K562 (cell line): Measurements from ENCODE around the gene TEX38. TPM values are rescaled to one million over a fixed set of nuclear protein-coding genes. Genes with fewer than 3 reads are reported as not detected.

Source experiments
- ATAC-seq: fragments of 200-7000 bp; cut with Tn5 transposase; 3 replicates; pipeline ENCODE4 v1.9.1; 2020; ENCODE audit warnings: moderate library complexity
- BruUV-seq: library from RNA; stranded (reverse); fragments of 400-500 nt; replicated peaks from 2 replicates; lab custom pipeline; 2021; lab: Mats Ljungman, UMichigan
- CTCF ChIA-PET: fragments of 300-600 bp; formaldehyde crosslinking; extraction: SDS; loops from one replicate; lab custom pipeline; 2021; ENCODE audit warnings: low intra/inter-chr PET ratio; lab: Yijun Ruan, JAX
- POLR2A ChIA-PET: fragments of 300-600, 350-650 bp; sonication (Branson Sonifier 250); formaldehyde crosslinking; extraction: SDS; loops from one replicate; lab custom pipeline; 2021; ENCODE audit warnings: antibody characterized with exemption, inconsistent platforms; lab: Yijun Ruan, JAX
- DNase-seq, 4 experiments: peaks; one replicate each; pipeline versions ENCODE4 v3.0.0 to v3.0.0-alpha.2; 2011 to 2018; ENCODE audit warnings: low spot score in 3 of 4, mixed read lengths in 3 of 4; ENCODE audit errors: extremely low read depth in 1 of 4
- FAIRE-seq: peaks from 2 replicates; lab custom pipeline; 2011; peaks lifted over from hg19 to GRCh38; lab: Jason Lieb, UNC
- H2AFZ ChIP-seq: 2 replicates; pipeline ENCODE4 v1.6.0; 2011; ENCODE audit warnings: low read depth, low read length, control low read depth, inconsistent platforms
- H3K27ac ChIP-seq: fragments of 200-600 bp; 3 replicates; pipeline ENCODE4 v1.8.0; 2011; ENCODE audit warnings: low read depth, mild to moderate bottlenecking, control low read depth, inconsistent platforms, low read length, moderate library complexity, mixed read lengths; ENCODE audit errors: extremely low read depth
- H3K27me3 ChIP-seq, 2 experiments: fragments of 300-600 bp in 1 of 2; 2 replicates in 1 of 2; 3 replicates in 1 of 2; pipeline versions ENCODE4 v1.6.0 to v1.8.0; 2011; ENCODE audit warnings: inconsistent platforms in 2 of 2, low read length in 2 of 2, mild to moderate bottlenecking in 1 of 2, mixed read lengths in 1 of 2, moderate library complexity in 1 of 2; ENCODE audit not compliant: control insufficient read depth in 2 of 2, insufficient read depth in 2 of 2
- H3K36me3 ChIP-seq: fragments of 300-600 bp; 3 replicates; pipeline ENCODE4 v1.8.0; 2011; ENCODE audit warnings: mild to moderate bottlenecking, low read length, inconsistent platforms; ENCODE audit not compliant: control insufficient read depth, insufficient read depth
- H3K4me1 ChIP-seq, 2 experiments: fragments of 200-600 bp in 1 of 2; replicated peaks in 1 of 2; 2 replicates in 1 of 2; 3 replicates in 1 of 2; pipeline versions ENCODE4 v1.5.1 to v1.8.0; 2011; ENCODE audit warnings: inconsistent platforms in 2 of 2, low read length in 2 of 2, mild to moderate bottlenecking in 1 of 2, mixed read lengths in 1 of 2, moderate library complexity in 1 of 2; ENCODE audit not compliant: control insufficient read depth in 2 of 2, insufficient read depth in 2 of 2
- H3K4me2 ChIP-seq: 2 replicates; pipeline ENCODE4 v1.6.1; 2011; ENCODE audit warnings: low read length, control low read depth, inconsistent platforms, mixed read lengths; ENCODE audit not compliant: insufficient read depth
- H3K4me3 ChIP-seq: fragments of 200-600 bp; sonication (generic), shearing (Covaris generic); 2 replicates; pipeline ENCODE4 v1.5.1; 2016; ENCODE audit warnings: control low read depth, inconsistent platforms
- H3K79me2 ChIP-seq: fragments of 200-600 bp; 3 replicates; pipeline ENCODE4 v1.8.0; 2011; ENCODE audit warnings: low read length, inconsistent platforms; ENCODE audit not compliant: control insufficient read depth, insufficient read depth
- H3K9ac ChIP-seq, 2 experiments: 2 replicates each; pipeline versions ENCODE4 v1.6.0 to v1.6.1; 2011; ENCODE audit warnings: low read depth in 2 of 2, low read length in 2 of 2, control low read depth in 1 of 2, inconsistent platforms in 1 of 2, mild to moderate bottlenecking in 1 of 2, mixed read lengths in 1 of 2; ENCODE audit not compliant: insufficient read depth in 1 of 2
- H3K9me1 ChIP-seq: one replicate; pipeline ENCODE4 v1.6.0; 2011; ENCODE audit warnings: inconsistent platforms, mild to moderate bottlenecking, low read length, moderate library complexity; ENCODE audit not compliant: control insufficient read depth, insufficient read depth
- H3K9me3 ChIP-seq: replicated peaks from 2 replicates; pipeline ENCODE4 v1.5.1; 2011; ENCODE audit warnings: low read depth, low read length, inconsistent platforms; ENCODE audit not compliant: control insufficient read depth, insufficient read depth
- H4K20me1 ChIP-seq: replicated peaks from 2 replicates; pipeline ENCODE4 v1.6.1; 2011; ENCODE audit warnings: low read length, inconsistent platforms, mixed read lengths; ENCODE audit not compliant: control insufficient read depth, insufficient read depth
- CGGBP1 ChIP-seq: fragments of 250-450 bp; sonication (Bioruptor Pico); IDR thresholded peaks from 2 replicates; pipeline ENCODE4 v1.9.0; 2021; ENCODE audit warnings: mild to moderate bottlenecking
- EZH2 ChIP-seq: IDR thresholded peaks from 2 replicates; pipeline ENCODE4 v1.6.1; 2012; ENCODE audit warnings: low read depth, mild to moderate bottlenecking, inconsistent platforms, low read length, borderline replicate concordance
- FOS ChIP-seq: IDR thresholded peaks from 3 replicates; pipeline ENCODE4 v1.6.1; 2011; ENCODE audit not compliant: insufficient read length; ENCODE audit errors: extremely low read depth
- KAT8 ChIP-seq: fragments of 450-650 bp; IDR thresholded peaks from 2 replicates; pipeline ENCODE4 v1.6.1; 2016; ENCODE audit warnings: low read depth, mild to moderate bottlenecking
- NFIX ChIP-seq: fragments of 250-450 bp; sonication (Bioruptor Pico); IDR thresholded peaks from 2 replicates; pipeline ENCODE4 v1.4.0; 2020; ENCODE audit warnings: low read depth, mild to moderate bottlenecking, moderate library complexity
- SIN3A ChIP-seq, 2 experiments: fragments of 150-350 bp in 1 of 2; IDR thresholded peaks; 2 replicates each; pipeline ENCODE4 v1.6.1; 2011 to 2016; ENCODE audit warnings: borderline replicate concordance in 2 of 2, low read depth in 2 of 2, low read length in 2 of 2, mild to moderate bottlenecking in 2 of 2, moderate library complexity in 2 of 2; ENCODE audit not compliant: control insufficient read depth in 1 of 2
- SMAD3 ChIP-seq: fragments of 450-650 bp; formaldehyde crosslinking; conservative IDR thresholded peaks from 2 replicates; pipeline ENCODE4 v1.4.0; 2020; ENCODE audit warnings: mild to moderate bottlenecking
- TCF7L2 ChIP-seq: fragments of 150-350 bp; IDR thresholded peaks from 2 replicates; pipeline ENCODE4 v1.6.1; 2016; ENCODE audit warnings: low read depth, mild to moderate bottlenecking, low read length, moderate library complexity
- TEAD4 ChIP-seq, 2 experiments: sonication (generic) in 1 of 2; formaldehyde crosslinking in 1 of 2; IDR thresholded peaks; 2 replicates each; pipeline versions ENCODE4 v1.6.1 to v1.8.0; 2012 to 2022; ENCODE audit warnings: borderline replicate concordance in 1 of 2, inconsistent platforms in 1 of 2, low read length in 1 of 2, mild to moderate bottlenecking in 1 of 2, missing genetic modification reagents in 1 of 2
- TRIM28 ChIP-seq: fragments of 450-650 bp; IDR thresholded peaks from 2 replicates; pipeline ENCODE4 v1.6.1; 2017
- TSC22D4 ChIP-seq: fragments of 450-650 bp; IDR thresholded peaks from 2 replicates; pipeline ENCODE4 v1.6.1; 2016; ENCODE audit warnings: missing genetic modification characterization, missing biosample characterization, control low read depth
- XRCC3 ChIP-seq: fragments of 450-650 bp; IDR thresholded peaks from 2 replicates; pipeline ENCODE4 v1.6.1; 2017; ENCODE audit warnings: mild to moderate bottlenecking, moderate library complexity
- WGBS: fragments of 100-300 bp; shearing (Covaris generic); methylation state at CpG from one replicate; pipeline ENCODE4 v1.1.6; 2016; ENCODE audit warnings: low coverage, mixed read lengths; ENCODE audit not compliant: insufficient coverage; ENCODE audit errors: missing lambda C conversion rate; 5-methylcytosine and 5-hydroxymethylcytosine counted together
- in situ Hi-C: fragments of 300-500 bp; cut with MboI; formaldehyde crosslinking; loops from 4 replicates; pipeline ENCODE4 v1.15.0; 2018; ENCODE audit warnings: inconsistent platforms, mixed read lengths
- intact Hi-C: fragments of 100-400 bp; cut with micrococcal nuclease; formaldehyde crosslinking; loops from 2 replicates; pipeline ENCODE4 v1.14.2; 2022
- polyA plus RNA-seq, 8 experiments: library from polyadenylated mRNA; depleted of rRNA in 4 of 8; stranded (reverse) in 5 of 8; unstranded in 3 of 8; fragments of >200 nt; fragmentation: Nextera tagmentation in 2 of 8; fragmentation: Illumina TruSeq in 1 of 8; extraction: Ambion mirVana in 2 of 8; extraction: Trizol in 1 of 8; gene quantifications; 2 replicates each; pipeline versions ENCODE4 v1.2.1 to v1.2.3, GENCODE V29; 2011 to 2014; ENCODE audit warnings: inconsistent platforms in 1 of 8, missing spikeins in 1 of 8
- total RNA-seq, 7 experiments: library from RNA; depleted of rRNA in 6 of 7; stranded (reverse); fragments of >200 nt in 6 of 7; fragmentation: Illumina TruSeq in 2 of 7; extraction: Trizol in 2 of 7; gene quantifications; 2 replicates each; pipeline versions ENCODE4 v1.2.1 to v1.2.3, GENCODE V29; 2011 to 2021; ENCODE audit warnings: low replicate concordance in 1 of 7
- TF ChIP-seq, protein P1 (sequence below): sonication (generic); formaldehyde crosslinking; IDR thresholded peaks from 2 replicates; pipeline ENCODE4 v1.8.0; 2022; ENCODE audit warnings: mild to moderate bottlenecking, missing genetic modification reagents

Gene TEX38
- total and polyA plus RNA-seq, 9 of the 15 experiments (the other 6 are each of a cell fraction or from before 2014, with no cell fraction given): not detected

- POLR2A ChIA-PET: no interaction called here
- Histone ChIP-seq H3K36me3 (peaks cover 80% of the 10 kb centered on the region), H3K27ac (no peak overlapping the region), H3K4me3 (no peak overlapping the region)
- DNase-seq: no peak
- TF ChIP-seq EZH2: no peak
- TF ChIP-seq TSC22D4 (tag): no peak
- TF ChIP-seq TEAD4 (IDR thresholded peaks at IDR 0.05; ENCODE audit: low read length): no peak
- no peak for TF ChIP-seq TEAD4 (CRISPR knock-in tag; IDR thresholded peaks at IDR 0.05; ENCODE audit: borderline replicate concordance)
- TF ChIP-seq NFIX: no peak
- TF ChIP-seq TRIM28: no peak
- TF ChIP-seq TCF7L2: no peak
- no peak for TF ChIP-seq CGGBP1 (CRISPR knock-in tag)
- TF ChIP-seq, protein P1, sequence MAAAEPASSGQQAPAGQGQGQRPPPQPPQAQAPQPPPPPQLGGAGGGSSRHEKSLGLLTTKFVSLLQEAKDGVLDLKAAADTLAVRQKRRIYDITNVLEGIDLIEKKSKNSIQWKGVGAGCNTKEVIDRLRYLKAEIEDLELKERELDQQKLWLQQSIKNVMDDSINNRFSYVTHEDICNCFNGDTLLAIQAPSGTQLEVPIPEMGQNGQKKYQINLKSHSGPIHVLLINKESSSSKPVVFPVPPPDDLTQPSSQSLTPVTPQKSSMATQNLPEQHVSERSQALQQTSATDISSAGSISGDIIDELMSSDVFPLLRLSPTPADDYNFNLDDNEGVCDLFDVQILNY (CRISPR knock-in tag): no peak
- no peak for TF ChIP-seq SMAD3
- TF ChIP-seq XRCC3: no peak
- no peak for TF ChIP-seq KAT8
- no peak for TF ChIP-seq FOS
- TF ChIP-seq SIN3A (IDR thresholded peaks at IDR 0.05; ENCODE audit: borderline replicate concordance in 2 of 2, control insufficient read depth in 1 of 2, low read depth in 2 of 2, low read length in 2 of 2): no peak
- TF ChIP-seq, all 486 proteins: peak for 0
- Histone ChIP-seq H3K9me1 (no peaks in the 10 kb centered on the region), H4K20me1 (no peaks in the 10 kb centered on the region), H3K79me2 (no peaks in the 10 kb centered on the region), H3K9me3 (no peaks in the 10 kb centered on the region), H3K4me1 (no peaks in the 10 kb centered on the region), H3K9ac (no peak overlapping the region), H2AFZ (no peak overlapping the region), H3K4me2 (no peak overlapping the region), H3K27me3 (no peaks in the 10 kb centered on the region)
- CTCF ChIA-PET: no interaction called here
- in situ Hi-C loops: no loop called here
- WGBS: 47% methylated on average over 3 of the region's 3 CpGs
- intact Hi-C loops: no loop called here
- no peak for ATAC-seq
- no peak for FAIRE-seq
- BruUV-seq: no TSS peak
Measured at GRCh38 chr1:46692811-46693770, 21.4 kb downstream of the TEX38 start.
